ENCODE measurements around the gene PTGES. TPM values are rescaled to one million over a fixed set of nuclear protein-coding genes. Genes with fewer than 3 reads are reported as not detected.
A peak's percentile ranks its signal among the peaks of the same experiment; 100 is the strongest.

The PTGES gene
- total RNA-seq, 1 donor from 2014 or later = 1.0 TPM

- TF ChIP-seq CTCF (IDR thresholded peaks at IDR 0.05; ENCODE audit: partially characterized antibody, unreplicated experiment) = no peak
- Mint-ChIP-seq H3K9me3 (ENCODE audit: unreplicated experiment) (peaks cover 3% of the 10 kb centered on the region), H3K36me3 (ENCODE audit: unreplicated experiment) (no peaks in the 10 kb centered on the region), H3K4me1 (ENCODE audit: low read depth, unreplicated experiment) (peaks cover 13% of the 10 kb centered on the region), H3K27ac (ENCODE audit: unreplicated experiment) (no peak overlapping the region), H3K27me3 (ENCODE audit: unreplicated experiment) (no peaks in the 10 kb centered on the region), H3K4me3 (ENCODE audit: unreplicated experiment) (no peak overlapping the region)
- DNase-seq = no peak
These were observed 39.5 kb downstream of the PTGES start for GRCh38 chr9:129713402-129713679.

GRCh38 chr9:129712634-129713401, 40.0 kb downstream of the PTGES start:
- Mint-ChIP-seq H3K27me3 (ENCODE audit: unreplicated experiment) (no peaks in the 10 kb centered on the region), H3K9me3 (ENCODE audit: unreplicated experiment) (peaks cover 3% of the 10 kb centered on the region)
- DNase-seq = peak; percentile 61

GRCh38 chr9:129710169-129710453, 42.7 kb downstream of the PTGES start:
- H3K4me3 Mint-ChIP-seq (ENCODE audit: unreplicated experiment) = no peak overlapping the region
- peaks cover 3% of the 10 kb centered on the region for H3K9me3 Mint-ChIP-seq (ENCODE audit: unreplicated experiment)
- no peaks in the 10 kb centered on the region for H3K36me3 Mint-ChIP-seq (ENCODE audit: unreplicated experiment)
- no peak for DNase-seq
- TF ChIP-seq CTCF (IDR thresholded peaks at IDR 0.05; ENCODE audit: partially characterized antibody, unreplicated experiment) = no peak
- no peak overlapping the region for H3K27ac Mint-ChIP-seq (ENCODE audit: unreplicated experiment)
- peaks cover 13% of the 10 kb centered on the region for H3K4me1 Mint-ChIP-seq (ENCODE audit: low read depth, unreplicated experiment)
- H3K27me3 Mint-ChIP-seq (ENCODE audit: unreplicated experiment) = no peaks in the 10 kb centered on the region

More at GRCh38 chr9:129712634-129713401, 40.0 kb downstream of the PTGES start:
- TF ChIP-seq CTCF (IDR thresholded peaks at IDR 0.05; ENCODE audit: partially characterized antibody, unreplicated experiment) = no peak
- Mint-ChIP-seq H3K36me3 (ENCODE audit: unreplicated experiment) (no peaks in the 10 kb centered on the region), H3K27ac (ENCODE audit: unreplicated experiment) (no peak overlapping the region), H3K4me3 (ENCODE audit: unreplicated experiment) (peak overlapping the region; percentile 59), H3K4me1 (ENCODE audit: low read depth, unreplicated experiment) (peaks cover 13% of the 10 kb centered on the region)

GRCh38 chr9:129709438-129710168, 43.2 kb downstream of the PTGES start:
- peaks cover 3% of the 10 kb centered on the region for H3K9me3 Mint-ChIP-seq (ENCODE audit: unreplicated experiment)

More at GRCh38 chr9:129709438-129710168, 43.2 kb downstream of the PTGES start:
- Mint-ChIP-seq H3K36me3 (ENCODE audit: unreplicated experiment) (no peaks in the 10 kb centered on the region), H3K4me3 (ENCODE audit: unreplicated experiment) (no peak overlapping the region), H3K27me3 (ENCODE audit: unreplicated experiment) (no peaks in the 10 kb centered on the region), H3K27ac (ENCODE audit: unreplicated experiment) (no peak overlapping the region), H3K4me1 (ENCODE audit: low read depth, unreplicated experiment) (peaks cover 13% of the 10 kb centered on the region)
- no peak for DNase-seq
- no peak for TF ChIP-seq CTCF (IDR thresholded peaks at IDR 0.05; ENCODE audit: partially characterized antibody, unreplicated experiment)

Data from glutamatergic neuron (in vitro differentiated cells).